H7 (cell line): ENCODE measurements around the gene TTLL6. TPM values are rescaled to one million over a fixed set of nuclear protein-coding genes. Genes with fewer than 3 reads are reported as not detected.
"Not testable (repeated sequence)": the region's sequence is repeated elsewhere in the genome, so short reads cannot be mapped to it uniquely, and the experiment has no call there.

Experiments used
- DNase-seq: peaks from one replicate; pipeline ENCODE4 v3.0.0; 2012
- H3K27me3 ChIP-seq: 2 replicates; pipeline ENCODE4 v1.6.0; 2011; ENCODE audit warnings: mild to moderate bottlenecking, low read length; ENCODE audit not compliant: control insufficient read depth, insufficient read depth
- H3K36me3 ChIP-seq: replicated peaks from 2 replicates; pipeline ENCODE4 v1.5.1; 2011; ENCODE audit warnings: low read length; ENCODE audit not compliant: control insufficient read depth, insufficient read depth
- H3K4me3 ChIP-seq: 2 replicates; pipeline ENCODE4 v1.5.1; 2011; ENCODE audit warnings: low read depth, mild to moderate bottlenecking, control low read depth, low read length, moderate library complexity; ENCODE audit not compliant: insufficient read depth
- total RNA-seq: library from RNA; depleted of rRNA; stranded (reverse); fragments of >200 nt; shearing (Covaris generic); gene quantifications from 2 replicates; pipeline ENCODE4 v1.2.3, GENCODE V29; 2014

The TTLL6 gene
- total RNA-seq, 1 experiment from 2014 or later = 2.1 TPM

GRCh38 chr17:48830840-48831548 lies 14.0 kb upstream of the TTLL6 start, which contains the start of gene CALCOCO2:
Gene CALCOCO2 (plus strand): TSS chr17:48831035. CDS start chr17:48841708, 10,673 bp downstream.
- Histone ChIP-seq H3K36me3 (no peaks in the 10 kb centered on the region), H3K27me3 (no peaks in the 10 kb centered on the region), H3K4me3 (peak within 1 kb of the TSS; percentile 85)
- peak; percentile 97 for DNase-seq

GRCh38 chr17:48825446-48826381 lies 8.7 kb upstream of the TTLL6 start:
- Histone ChIP-seq H3K4me3 (no peak overlapping the region), H3K27me3 (no peaks in the 10 kb centered on the region), H3K36me3 (no peaks in the 10 kb centered on the region)
- DNase-seq = no peak

- not testable (repeated sequence) for H3K27me3 ChIP-seq
Observed at GRCh38 chr17:48820936-48821335, 3.9 kb upstream of the TTLL6 start.

GRCh38 chr17:48819466-48819865 lies 2.4 kb upstream of the TTLL6 start:
- Histone ChIP-seq H3K27me3 (peaks cover 15% of the 10 kb centered on the region), H3K36me3 (no peaks in the 10 kb centered on the region), H3K4me3 (no peak overlapping the region)
- no peak for DNase-seq

More at GRCh38 chr17:48820936-48821335, 3.9 kb upstream of the TTLL6 start:
- DNase-seq, H3K36me3 ChIP-seq, H3K4me3 ChIP-seq: not testable (repeated sequence)

- H3K4me3 ChIP-seq = no peak overlapping the region
- peak; percentile 86 for DNase-seq
- H3K27me3 ChIP-seq = peaks cover 15% of the 10 kb centered on the region
- no peaks in the 10 kb centered on the region for H3K36me3 ChIP-seq
Observed at GRCh38 chr17:48818361-48818841, 1.4 kb upstream of the TTLL6 start.

GRCh38 chr17:48816438-48816773 lies 623 bp downstream of the TTLL6 start:
- no peaks in the 10 kb centered on the region for H3K36me3 ChIP-seq
- peak overlapping the region; percentile 95 for H3K4me3 ChIP-seq
- peaks cover 15% of the 10 kb centered on the region for H3K27me3 ChIP-seq
- no peak for DNase-seq

- H3K27me3 ChIP-seq = peaks cover 15% of the 10 kb centered on the region
- no peak overlapping the region for H3K4me3 ChIP-seq
- no peaks in the 10 kb centered on the region for H3K36me3 ChIP-seq
- DNase-seq = no peak
Observed at GRCh38 chr17:48815311-48815710, 1.7 kb downstream of the TTLL6 start.

GRCh38 chr17:48814504-48814903 lies 2.5 kb downstream of the TTLL6 start:
- H3K27me3 ChIP-seq = peaks cover 15% of the 10 kb centered on the region
- no peaks in the 10 kb centered on the region for H3K36me3 ChIP-seq
- DNase-seq = peak; percentile 91
- H3K4me3 ChIP-seq = no peak overlapping the region

GRCh38 chr17:48812001-48812400 lies 5.0 kb downstream of the TTLL6 start:
- no peak for DNase-seq
- Histone ChIP-seq H3K36me3 (no peaks in the 10 kb centered on the region), H3K4me3 (no peak overlapping the region), H3K27me3 (peaks cover 15% of the 10 kb centered on the region)

- no peak for DNase-seq
- Histone ChIP-seq H3K27me3 (no peaks in the 10 kb centered on the region), H3K4me3 (no peak overlapping the region), H3K36me3 (no peaks in the 10 kb centered on the region)
Observed at GRCh38 chr17:48809182-48809581, 7.8 kb downstream of the TTLL6 start.

GRCh38 chr17:48804936-48805411 lies 12.1 kb downstream of the TTLL6 start:
- no peaks in the 10 kb centered on the region; the same call in 1 of the 2 replicates for H3K27me3 ChIP-seq
- H3K4me3 ChIP-seq = no peak overlapping the region
- peak; percentile 90 for DNase-seq
- no peaks in the 10 kb centered on the region for H3K36me3 ChIP-seq

- Histone ChIP-seq H3K27me3 (no peaks in the 10 kb centered on the region; the same call in 1 of the 2 replicates), H3K4me3 (no peak overlapping the region), H3K36me3 (no peaks in the 10 kb centered on the region)
- DNase-seq = no peak
Observed at GRCh38 chr17:48800626-48801217, 16.3 kb downstream of the TTLL6 start.

- no peaks in the 10 kb centered on the region for H3K36me3 ChIP-seq
- H3K4me3 ChIP-seq = no peak overlapping the region
- no peak for DNase-seq
- no peaks in the 10 kb centered on the region; the same call in 1 of the 2 replicates for H3K27me3 ChIP-seq
Observed at GRCh38 chr17:48799069-48799723, 17.8 kb downstream of the TTLL6 start.

GRCh38 chr17:48796163-48796522 lies 20.9 kb downstream of the TTLL6 start:
- not testable (repeated sequence) for DNase-seq, H3K36me3 ChIP-seq, H3K27me3 ChIP-seq, H3K4me3 ChIP-seq
